Activated CD8-positive, alpha-beta memory T cell treated with anti-CD3 and anti-CD28 coated beads for 36 hours (primary cell): Measurements from ENCODE around the gene LDLRAD4. TPM values are rescaled to one million over a fixed set of nuclear protein-coding genes. Genes with fewer than 3 reads are reported as not detected.

ENCODE experiments used
- CTCF ChIA-PET: fragments of 350-600 bp; sonication (Branson Sonifier 250); formaldehyde crosslinking; loops from one replicate; lab custom pipeline; 2021; ENCODE audit warnings: antibody characterized with exemption; lab: Charles Lee
- POLR2A ChIA-PET: fragments of 350-600 bp; sonication (Branson Sonifier 250); formaldehyde crosslinking; loops from one replicate; lab custom pipeline; 2021; ENCODE audit warnings: antibody characterized with exemption; lab: Charles Lee
- total RNA-seq, 2 experiments: library from RNA; stranded (reverse); gene quantifications; one replicate each; pipeline ENCODE4 v1.2.3, GENCODE V29; 2021

The LDLRAD4 gene
- total RNA-seq, 2 experiments from 2014 or later, result 36.8 to 38.3 TPM

DNA sequence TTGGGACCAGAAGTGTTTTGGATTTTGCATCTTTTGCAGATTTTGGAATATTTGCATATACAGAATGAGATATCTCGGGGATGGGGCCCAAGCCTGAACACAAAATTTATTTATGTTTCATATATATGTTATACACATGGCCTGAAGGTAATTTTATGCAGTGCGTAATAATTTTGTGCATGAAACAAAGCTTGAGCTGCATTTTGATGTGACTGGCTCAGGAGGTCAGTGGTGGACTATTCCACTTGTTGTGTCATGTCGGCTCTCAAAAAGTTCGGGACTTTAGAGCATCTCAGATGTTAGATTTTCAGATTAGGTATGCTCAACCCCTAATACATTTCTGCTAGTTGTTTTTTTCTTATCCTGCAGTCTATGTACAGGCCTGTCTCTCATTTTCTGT lies 362.4 kb downstream of the LDLRAD4 start:
- POLR2A ChIA-PET, result interaction anchor here (1.1 kb wide), 1 partner anchor 32 kb away, joined by 3 read pairs; no protein-coding TSS in a partner anchor
- CTCF ChIA-PET, result no interaction called here

DNA sequence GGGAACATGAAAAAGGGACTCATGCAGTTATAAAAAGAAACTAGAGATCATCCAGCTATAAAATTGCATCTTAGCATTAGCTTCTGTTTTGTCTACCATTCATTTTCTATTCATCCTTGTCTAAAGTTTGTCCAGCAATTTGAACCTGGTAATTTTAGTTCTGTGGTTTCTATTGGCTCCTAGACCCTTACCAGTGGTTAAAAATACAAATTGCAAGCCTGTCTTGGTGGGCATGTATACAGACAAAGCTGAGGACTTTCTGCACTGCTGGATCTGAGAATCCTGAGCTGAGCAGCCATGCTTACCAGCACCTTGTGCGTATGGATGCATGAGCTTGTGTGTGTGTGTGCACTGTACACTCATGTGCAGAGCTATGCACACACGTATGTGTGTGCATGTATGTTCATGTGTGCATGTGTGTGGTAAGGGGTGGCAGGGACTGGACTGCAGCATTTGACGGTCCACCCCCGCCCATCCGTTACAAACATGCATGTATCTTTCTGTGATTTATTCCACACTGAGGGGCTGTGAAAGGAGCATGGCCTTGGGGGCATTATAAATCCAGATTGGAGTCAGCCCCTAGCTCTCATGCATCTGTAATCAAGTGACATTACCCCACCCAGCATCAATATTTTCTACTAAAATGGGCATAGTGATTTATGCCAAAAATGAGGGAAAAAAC lies 363.1 kb downstream of the LDLRAD4 start:
- POLR2A ChIA-PET, result interaction anchor here (1.1 kb wide), 1 partner anchor 31 kb away, joined by 3 read pairs; no protein-coding TSS in a partner anchor
- CTCF ChIA-PET, result interaction anchor here (1.2 to 1.3 kb wide), 2 partner anchors 9 to 12 kb away, joined by 3 to 4 read pairs; no protein-coding TSS in a partner anchor

DNA sequence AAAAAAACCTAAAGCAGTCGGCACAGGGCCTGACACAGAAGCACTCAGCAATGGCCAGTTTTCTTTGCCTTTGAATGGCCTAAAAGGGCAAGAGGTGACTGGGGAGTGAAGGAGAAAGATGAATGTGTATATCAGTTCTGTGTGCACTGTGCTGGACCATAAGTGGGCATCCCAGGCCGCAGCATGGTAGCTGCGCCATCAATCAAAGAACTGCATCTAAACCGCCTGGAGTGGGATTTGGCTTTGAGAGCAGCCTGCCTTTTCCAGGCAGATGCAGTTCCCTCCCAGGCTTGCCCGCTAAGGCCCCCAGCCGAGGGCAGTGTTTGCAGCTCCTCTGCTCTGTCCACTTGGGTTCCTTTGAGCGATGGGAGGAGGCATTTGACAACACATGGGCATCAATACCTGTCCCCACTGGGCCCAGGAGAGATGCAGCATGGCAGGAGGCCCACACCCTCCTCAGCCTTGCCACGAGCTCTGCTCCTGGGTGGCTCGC lies 363.7 kb downstream of the LDLRAD4 start:
- CTCF ChIA-PET, result interaction anchor here (1.2 to 1.3 kb wide), 2 partner anchors 9 to 12 kb away, joined by 3 to 4 read pairs; no protein-coding TSS in a partner anchor
- POLR2A ChIA-PET, result interaction anchor here (1.1 kb wide), 1 partner anchor 30 kb away, joined by 3 read pairs; no protein-coding TSS in a partner anchor

DNA sequence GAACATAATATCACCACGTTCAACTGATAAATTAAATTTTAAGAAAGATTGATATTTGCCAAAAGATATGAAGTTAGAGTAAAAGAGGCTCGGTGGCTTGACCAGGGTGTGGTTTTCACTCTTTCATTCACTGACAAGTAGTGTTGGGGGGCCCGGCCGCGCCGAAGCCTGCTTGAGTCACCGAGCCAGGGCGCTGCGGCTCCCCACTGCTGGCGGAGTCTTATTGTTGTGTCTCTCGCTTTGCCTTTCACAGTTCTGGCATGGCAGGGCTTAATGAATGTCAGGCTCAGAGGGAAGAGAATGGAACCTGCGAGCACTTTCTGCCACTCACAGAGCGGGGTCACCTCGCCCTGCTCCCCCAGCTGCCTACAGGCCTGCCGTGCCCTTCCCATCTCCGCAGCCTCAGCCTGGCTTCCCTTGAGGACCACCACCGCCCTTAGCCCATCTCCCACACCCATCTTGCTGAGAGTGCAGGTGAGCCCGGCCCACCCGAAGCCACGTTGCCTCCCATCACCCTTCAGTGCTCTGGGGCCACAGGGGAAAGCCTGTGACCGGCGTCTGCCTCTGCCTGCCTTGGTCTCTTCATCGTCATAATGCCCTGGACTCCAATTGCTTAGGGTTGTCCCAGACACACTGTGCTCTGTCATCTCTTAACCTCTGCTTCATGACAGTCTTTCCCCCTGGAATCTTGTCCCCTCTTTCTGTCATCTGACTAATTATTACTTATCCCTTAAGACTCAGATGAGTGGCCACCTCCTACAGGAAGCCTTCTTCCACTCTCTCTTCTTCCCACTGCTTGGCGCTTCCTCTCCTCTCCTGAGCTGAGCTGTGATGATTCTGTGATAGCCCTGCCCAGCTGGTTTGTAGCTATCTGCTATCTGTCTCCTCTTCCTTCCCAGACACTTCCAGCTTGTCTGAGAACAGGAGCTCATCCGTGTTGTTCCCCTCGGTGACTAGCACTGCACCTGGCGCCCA lies 365.3 kb downstream of the LDLRAD4 start:
- ChIA-PET POLR2A (interaction anchor here (1.3 kb wide), 1 partner anchor 28 kb away, joined by 6 read pairs; no protein-coding TSS in a partner anchor), CTCF (interaction anchor here (0.5 kb wide), 1 partner anchor 211 kb away, joined by 3 read pairs; no protein-coding TSS in a partner anchor)

DNA sequence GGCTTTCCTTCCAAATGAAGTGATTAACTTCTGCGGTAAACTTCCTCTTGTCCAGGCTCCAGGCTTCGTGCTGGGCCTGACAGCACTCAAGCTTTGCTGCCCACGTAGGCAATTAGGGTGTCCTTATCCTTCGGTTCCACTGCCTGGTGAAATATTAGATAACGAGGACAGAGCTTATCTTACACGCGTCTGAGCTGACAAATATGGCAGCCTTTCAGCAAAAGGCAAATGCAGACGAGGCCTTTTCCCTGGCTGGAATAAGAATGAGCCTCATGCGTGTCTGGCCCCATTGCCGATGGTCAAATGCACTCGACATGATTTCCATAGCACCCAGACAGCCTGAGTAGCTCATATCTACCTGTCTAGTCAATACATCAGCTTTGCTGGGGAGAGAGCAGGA lies 366.3 kb downstream of the LDLRAD4 start:
- ChIA-PET POLR2A (interaction anchor here (1.3 kb wide), 1 partner anchor 27 kb away, joined by 6 read pairs; no protein-coding TSS in a partner anchor), CTCF (no interaction called here)

DNA sequence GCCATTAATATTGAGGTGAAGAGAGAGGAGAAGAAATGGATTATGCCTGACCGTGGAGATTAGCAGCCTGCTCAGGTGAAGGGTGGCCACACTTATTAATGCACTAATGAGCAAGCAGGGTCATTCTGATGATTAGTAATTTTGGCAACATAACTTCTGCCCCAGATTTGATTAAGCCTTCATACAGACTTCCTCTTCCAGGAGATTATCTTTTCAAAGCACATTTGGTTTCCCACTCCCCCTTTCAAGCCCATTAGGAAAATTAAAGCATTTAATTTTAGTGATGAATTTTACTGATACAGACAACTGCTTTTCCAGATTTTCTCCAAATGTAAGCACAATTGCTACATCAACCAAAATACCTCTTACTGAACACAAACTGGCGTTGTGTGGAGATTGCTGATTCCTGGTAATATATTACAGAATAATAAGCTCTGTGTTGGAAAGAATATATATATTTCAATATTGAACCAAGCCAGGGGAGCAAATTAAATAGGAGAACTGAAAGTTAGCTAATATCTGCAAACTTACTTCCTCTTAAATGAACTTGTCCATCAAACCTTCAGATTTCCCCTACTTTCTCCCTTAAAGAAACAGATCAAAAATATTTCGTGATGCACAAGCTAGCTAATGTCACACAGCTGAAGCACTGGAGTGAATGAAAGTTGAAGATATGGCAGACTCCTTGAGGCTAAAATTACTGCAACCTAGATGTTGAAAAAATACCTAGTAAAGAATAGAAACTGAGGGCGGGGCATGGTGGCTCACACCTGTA lies 367.0 kb downstream of the LDLRAD4 start:
- CTCF ChIA-PET, result interaction anchor here (1.5 kb wide), 2 partner anchors 18 to 27 kb away, joined by 4 to 5 read pairs; no protein-coding TSS in a partner anchor
- POLR2A ChIA-PET, result interaction anchor here (0.7 to 1.3 kb wide), 2 partner anchors 18 to 27 kb away, joined by 3 to 6 read pairs; no protein-coding TSS in a partner anchor

DNA sequence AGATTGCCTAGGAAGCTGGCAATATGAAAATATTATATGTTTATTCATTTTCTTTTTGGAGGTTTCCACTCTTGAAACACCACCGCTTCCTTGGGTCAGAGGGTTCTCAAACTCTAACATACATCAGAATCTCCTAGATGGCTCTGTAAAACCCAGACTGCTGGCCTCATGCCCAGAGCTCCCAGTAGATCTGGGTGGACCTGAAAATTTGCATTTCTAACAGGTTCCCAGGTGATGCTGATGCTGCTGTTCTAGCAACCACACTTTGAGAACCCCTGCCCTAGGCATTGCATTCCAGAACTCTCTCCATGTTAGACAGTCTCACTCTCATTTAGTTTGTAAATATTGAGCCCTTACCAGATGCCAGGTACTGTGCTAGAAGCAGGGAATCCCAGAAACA lies 368.4 kb downstream of the LDLRAD4 start:
- ChIA-PET CTCF (interaction anchor here (1.5 to 1.8 kb wide), 2 partner anchors 22 to 25 kb away, joined by 4 to 9 read pairs; no protein-coding TSS in a partner anchor), POLR2A (interaction anchor here (0.7 to 2.1 kb wide), 2 partner anchors 25 to 28 kb away, joined by 5 to 6 read pairs; no protein-coding TSS in a partner anchor)

DNA sequence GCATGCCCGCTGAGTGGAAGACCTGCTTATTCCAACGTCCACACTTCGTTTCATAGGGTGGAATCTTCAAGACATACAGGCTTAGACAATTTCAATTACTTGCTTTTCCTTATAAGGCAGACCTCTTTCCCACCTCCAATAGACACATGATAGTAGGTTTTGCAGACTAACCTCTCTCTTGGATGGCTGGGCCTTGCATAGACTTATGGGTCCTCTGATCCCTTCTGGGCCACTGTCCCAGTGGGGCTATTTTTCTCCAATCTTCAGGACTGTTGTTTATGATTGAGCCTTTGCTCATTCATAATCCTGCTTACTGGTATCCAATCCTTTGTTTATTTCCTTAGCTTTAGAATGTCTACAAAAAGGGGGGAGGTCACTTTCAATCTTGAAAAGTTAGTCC lies 368.9 kb downstream of the LDLRAD4 start:
- CTCF ChIA-PET, result interaction anchor here (0.9 to 1.8 kb wide), 3 partner anchors 22 to 25 kb away, joined by 3 to 9 read pairs (median 4); no protein-coding TSS in a partner anchor
- POLR2A ChIA-PET, result interaction anchor here (0.7 to 2.1 kb wide), 3 partner anchors 25 to 28 kb away, joined by 3 to 6 read pairs (median 5); no protein-coding TSS in a partner anchor

DNA sequence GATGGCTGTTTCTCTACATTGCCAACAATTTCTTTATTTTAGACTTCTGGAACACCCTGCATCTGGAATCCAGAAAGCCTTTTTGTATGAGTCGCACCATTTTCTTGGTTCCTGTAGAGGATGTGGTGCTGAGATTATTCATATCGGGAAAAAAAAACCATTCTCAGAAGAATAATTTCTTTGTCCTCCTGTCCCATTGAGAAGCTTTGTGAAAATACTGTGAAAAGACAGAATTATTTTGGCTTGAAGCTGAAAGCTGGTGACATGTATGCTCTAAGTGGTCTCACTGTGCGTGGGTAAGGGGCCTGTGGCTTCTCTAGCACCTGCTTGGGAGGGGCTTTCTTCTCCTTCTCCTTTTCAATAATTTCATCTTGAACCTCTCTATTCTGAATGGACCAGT lies 369.4 kb downstream of the LDLRAD4 start:
- ChIA-PET CTCF (interaction anchor here (0.9 to 1.8 kb wide), 3 partner anchors 20 to 24 kb away, joined by 3 to 9 read pairs (median 4); no protein-coding TSS in a partner anchor), POLR2A (interaction anchor here (0.6 to 2.1 kb wide), 4 partner anchors 21 to 27 kb away, joined by 3 to 6 read pairs (median 4); no protein-coding TSS in a partner anchor)

DNA sequence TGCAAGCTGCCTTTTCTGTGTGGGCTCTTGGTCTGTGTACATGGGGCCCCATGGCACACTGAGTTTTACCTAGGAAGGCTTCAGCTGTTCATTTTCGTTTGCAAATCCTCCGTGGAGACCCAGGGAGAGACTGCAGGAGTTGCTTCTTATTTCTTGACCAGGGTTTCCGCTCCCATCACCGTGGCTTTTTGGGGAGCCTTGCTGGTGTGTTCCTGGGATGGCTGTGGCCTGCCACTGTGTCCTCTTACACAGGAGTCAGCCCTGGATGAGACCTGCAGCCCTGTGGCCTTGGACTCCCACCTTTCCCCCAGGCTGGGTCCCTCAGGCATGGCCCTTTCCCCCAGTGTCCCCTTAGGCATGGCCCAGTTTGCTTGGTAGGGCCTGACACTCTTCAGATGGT lies 370.8 kb downstream of the LDLRAD4 start:
- CTCF ChIA-PET, result interaction anchor here (1.7 kb wide), 1 partner anchor 22 kb away, joined by 4 read pairs; no protein-coding TSS in a partner anchor
- POLR2A ChIA-PET, result no interaction called here

DNA sequence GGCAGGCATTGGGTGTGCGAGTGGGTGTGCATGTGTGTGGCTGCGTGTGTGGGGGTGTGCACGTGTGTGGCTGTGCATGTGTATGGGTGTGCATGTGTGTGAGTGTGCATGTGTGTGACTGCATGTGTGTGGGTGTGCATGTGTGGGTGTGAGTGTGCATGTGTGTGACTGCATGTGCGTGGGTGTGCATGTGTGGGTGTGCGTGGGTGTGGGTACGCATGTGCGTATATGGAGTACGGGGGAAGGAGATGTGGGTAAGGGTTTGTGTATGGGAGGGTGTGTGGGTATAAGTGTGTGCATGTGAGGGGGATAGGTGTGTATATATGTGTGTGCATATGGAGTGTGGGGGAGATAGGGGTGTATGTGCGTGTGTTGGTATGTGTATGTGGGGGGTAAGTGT lies 371.4 kb downstream of the LDLRAD4 start:
- ChIA-PET POLR2A (no interaction called here), CTCF (no interaction called here)

DNA sequence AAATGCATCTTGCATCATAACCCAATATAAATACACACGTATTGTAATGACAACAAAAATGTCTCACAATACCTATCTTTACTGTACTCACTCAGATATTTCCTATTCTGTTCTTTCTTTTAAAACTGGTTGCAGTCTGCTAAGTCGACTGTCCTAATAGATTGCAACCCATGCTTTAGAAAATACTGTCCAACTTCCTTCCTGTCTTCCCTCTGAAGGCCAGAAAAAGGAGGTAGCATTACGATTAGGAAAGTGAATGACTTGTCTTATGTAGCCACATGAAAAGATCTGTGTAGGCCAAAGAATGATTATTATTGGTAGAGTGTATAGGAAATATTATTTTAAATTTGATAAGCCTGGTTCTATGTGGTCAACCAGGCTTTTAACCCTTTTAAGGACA lies 373.7 kb downstream of the LDLRAD4 start:
- ChIA-PET CTCF (no interaction called here), POLR2A (no interaction called here)

DNA sequence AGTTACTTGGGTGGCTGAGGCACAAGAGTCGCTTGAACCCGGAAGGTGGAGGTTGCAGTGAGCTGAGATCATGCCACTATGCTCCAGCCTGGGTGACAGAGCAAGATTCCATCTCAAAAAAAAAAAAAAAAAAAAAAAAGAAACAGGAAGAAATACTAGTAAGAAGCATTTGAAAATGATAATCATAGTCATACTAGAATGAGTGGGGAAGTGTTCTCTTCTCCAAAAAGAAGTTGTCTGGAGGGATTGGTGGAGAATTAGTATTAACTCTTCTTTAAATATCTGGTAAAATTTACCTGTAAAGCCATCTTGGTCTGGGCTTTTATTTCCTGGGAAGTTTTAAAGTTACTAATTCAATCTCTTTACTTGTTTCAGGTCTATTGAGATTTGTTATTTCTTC lies 376.0 kb downstream of the LDLRAD4 start:
- POLR2A ChIA-PET, result no interaction called here

DNA sequence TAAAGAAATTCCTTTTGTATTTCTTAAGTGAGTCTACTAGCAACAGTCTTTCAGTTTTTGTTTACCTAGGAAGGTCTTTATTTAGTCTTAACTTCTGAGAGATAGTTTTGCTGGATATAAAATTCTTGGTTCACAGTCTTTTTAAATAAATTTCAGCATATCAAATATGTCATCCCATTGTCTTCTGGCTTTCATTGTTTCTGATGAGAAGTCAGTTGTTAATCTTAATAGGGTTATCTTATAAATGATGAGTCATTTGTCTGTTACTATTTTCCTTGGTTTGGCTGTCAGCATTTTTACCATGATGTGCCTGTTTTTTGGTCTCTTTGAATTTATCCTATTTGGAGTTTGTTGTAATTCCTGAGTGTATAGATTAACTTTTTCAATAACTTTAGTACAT lies 378.5 kb downstream of the LDLRAD4 start:
- ChIA-PET POLR2A (no interaction called here), CTCF (no interaction called here)

More for the DNA sequence above, 376.0 kb downstream of the LDLRAD4 start:
- CTCF ChIA-PET, result interaction anchor here (0.9 kb wide), 1 partner anchor 14 kb away, joined by 3 read pairs; no protein-coding TSS in a partner anchor

DNA sequence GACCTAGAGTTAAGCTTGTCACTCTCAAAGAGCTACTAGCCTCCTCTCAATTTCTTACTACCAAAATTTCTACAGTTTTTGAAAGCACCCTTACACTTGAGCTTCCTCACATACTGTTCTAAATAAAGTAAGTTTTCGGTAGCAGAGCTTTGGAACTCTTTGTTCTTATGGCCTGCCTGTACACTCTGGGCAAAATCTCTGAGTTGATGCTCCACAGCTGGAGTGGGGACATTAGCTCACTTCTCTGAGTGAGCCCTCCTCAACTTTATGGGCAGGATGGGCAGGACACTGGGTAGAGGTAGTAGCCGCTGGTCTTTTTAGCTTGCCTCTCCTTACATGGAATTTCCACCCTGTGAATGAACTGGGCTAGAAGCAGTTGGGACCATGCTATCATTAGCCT lies 380.0 kb downstream of the LDLRAD4 start:
- ChIA-PET CTCF (no interaction called here), POLR2A (no interaction called here)

DNA sequence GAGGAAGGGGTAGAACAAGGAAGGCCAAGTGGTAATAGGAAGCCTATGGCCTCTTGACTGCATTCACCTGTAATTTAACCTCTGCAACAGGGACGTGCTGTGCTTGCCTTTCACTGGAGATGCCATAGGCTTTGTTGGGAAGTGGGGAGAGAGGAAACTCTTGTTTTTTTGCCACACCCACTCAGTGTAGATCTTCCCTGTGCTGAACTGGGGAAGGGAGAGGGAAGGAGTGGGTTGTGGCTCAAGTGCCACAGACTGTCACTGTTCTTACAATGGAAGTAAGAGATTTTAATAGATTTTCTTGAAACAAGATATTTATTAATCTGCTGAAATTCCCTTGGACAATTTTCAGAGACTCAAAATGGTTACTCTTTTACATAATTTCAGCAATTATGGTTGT lies 380.5 kb downstream of the LDLRAD4 start:
- ChIA-PET CTCF (no interaction called here), POLR2A (no interaction called here)

DNA sequence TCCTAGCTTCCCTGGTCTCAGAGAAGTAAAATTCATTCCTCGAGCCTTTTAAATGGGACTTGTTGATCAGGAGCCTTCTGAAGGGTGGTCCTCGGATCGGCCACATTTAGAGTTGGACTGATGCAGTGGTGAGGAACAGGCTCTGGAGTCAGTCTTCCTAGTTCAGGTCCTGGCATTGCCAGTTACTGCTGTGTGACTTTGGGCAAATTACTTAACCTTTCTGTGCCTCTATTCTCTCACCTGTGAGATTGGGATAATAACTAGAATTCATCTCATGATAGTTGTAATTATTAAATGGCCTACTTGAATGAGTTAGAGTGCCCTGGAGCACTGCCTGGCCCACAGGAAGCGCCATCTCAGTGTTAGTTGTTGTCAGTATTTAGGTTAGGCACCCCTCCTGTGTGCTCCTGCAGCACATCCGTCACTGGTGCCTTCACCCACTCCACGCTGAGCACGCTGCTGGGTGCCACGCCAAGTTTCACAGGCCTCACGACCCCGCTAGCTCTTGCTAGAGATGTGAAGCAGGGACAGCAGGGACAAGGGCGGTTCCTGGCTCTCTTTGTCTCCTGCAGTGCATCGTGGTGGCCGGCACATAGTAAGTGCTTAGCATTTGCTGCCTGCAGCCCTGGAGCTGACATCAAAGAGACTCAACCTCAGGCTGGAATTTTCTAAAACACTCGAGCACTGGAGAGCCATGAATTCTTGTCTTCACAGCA lies 384.9 kb downstream of the LDLRAD4 start:
- ChIA-PET POLR2A (no interaction called here), CTCF (no interaction called here)
